Thyroid gland (tissue), 4 donors: ENCODE data around the gene FIBCD1.

ENCODE experiments used
- POLR2A ChIP-seq, 2 donors: fragments of 450-650 bp; IDR thresholded peaks; one replicate each; pipeline ENCODE4 v1.6.1; 2017; ENCODE audit warnings: antibody characterized with exemption in 2 of 2, mild to moderate bottlenecking in 2 of 2, moderate library complexity in 1 of 2
- TF ChIP-seq, protein P1 (sequence below), 6 experiments: fragments of 200-600 bp in 3 of 6; fragments of 450-650 bp in 3 of 6; sonication (generic) in 3 of 6; IDR thresholded peaks; one replicate each; pipeline ENCODE4 v1.5.1; 2016 to 2019; ENCODE audit warnings: antibody characterized with exemption in 6 of 6, mild to moderate bottlenecking in 2 of 6, inconsistent platforms in 1 of 6, moderate library complexity in 1 of 6

GRCh38 chr9:130877300-130877699, 61.7 kb downstream of the FIBCD1 start:
- TF ChIP-seq, protein P1, sequence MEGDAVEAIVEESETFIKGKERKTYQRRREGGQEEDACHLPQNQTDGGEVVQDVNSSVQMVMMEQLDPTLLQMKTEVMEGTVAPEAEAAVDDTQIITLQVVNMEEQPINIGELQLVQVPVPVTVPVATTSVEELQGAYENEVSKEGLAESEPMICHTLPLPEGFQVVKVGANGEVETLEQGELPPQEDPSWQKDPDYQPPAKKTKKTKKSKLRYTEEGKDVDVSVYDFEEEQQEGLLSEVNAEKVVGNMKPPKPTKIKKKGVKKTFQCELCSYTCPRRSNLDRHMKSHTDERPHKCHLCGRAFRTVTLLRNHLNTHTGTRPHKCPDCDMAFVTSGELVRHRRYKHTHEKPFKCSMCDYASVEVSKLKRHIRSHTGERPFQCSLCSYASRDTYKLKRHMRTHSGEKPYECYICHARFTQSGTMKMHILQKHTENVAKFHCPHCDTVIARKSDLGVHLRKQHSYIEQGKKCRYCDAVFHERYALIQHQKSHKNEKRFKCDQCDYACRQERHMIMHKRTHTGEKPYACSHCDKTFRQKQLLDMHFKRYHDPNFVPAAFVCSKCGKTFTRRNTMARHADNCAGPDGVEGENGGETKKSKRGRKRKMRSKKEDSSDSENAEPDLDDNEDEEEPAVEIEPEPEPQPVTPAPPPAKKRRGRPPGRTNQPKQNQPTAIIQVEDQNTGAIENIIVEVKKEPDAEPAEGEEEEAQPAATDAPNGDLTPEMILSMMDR (IDR thresholded peaks at IDR 0.05) = no peak
- no peak for TF ChIP-seq POLR2A (IDR thresholded peaks at IDR 0.05)
